ENCODE results near the gene BACH2. TPM values are rescaled to one million over a fixed set of nuclear protein-coding genes. Genes with fewer than 3 reads are reported as not detected.

The BACH2 gene
- total and polyA plus RNA-seq, 9 of the 15 experiments (the other 6 are each of a cell fraction or from before 2014, with no cell fraction given) = 0.06 to 3.1 (median 0.59) TPM

DNA sequence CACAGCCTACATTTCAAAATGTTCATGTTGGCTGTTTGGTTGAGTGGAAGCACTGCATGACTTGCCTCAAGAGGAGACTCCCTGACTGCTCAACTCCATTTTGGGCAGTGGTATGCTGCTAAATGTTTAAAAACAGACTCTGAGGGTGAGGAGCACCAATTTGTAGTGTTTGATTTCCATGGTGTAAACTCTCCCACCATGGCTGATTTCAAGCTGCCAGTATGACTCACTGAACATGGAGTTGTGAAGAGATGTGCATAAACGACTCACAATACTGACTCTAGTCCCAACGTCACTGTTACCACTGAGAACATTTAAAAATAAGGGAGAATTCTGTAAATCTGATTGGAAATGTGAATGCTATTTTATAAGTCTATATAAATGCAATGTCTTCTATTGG, 70.4 kb downstream of the BACH2 start:
- DNase-seq (ENCODE audit: extremely low read depth in 1 of 4, low spot score in 3 of 4) (no peak), ATAC-seq (no peak), FAIRE-seq (no peak)
- no peaks in the 10 kb centered on the region for H4K20me1 ChIP-seq (replicated peaks; ENCODE audit: control insufficient read depth, insufficient read depth, low read length)
- no peak overlapping the region for H3K4me2 ChIP-seq (ENCODE audit: insufficient read depth, low read length)
- H3K27ac ChIP-seq (ENCODE audit: extremely low read depth, low read depth, low read length) = no peak overlapping the region
- no peaks in the 10 kb centered on the region for H3K9me1 ChIP-seq (ENCODE audit: control insufficient read depth, insufficient read depth, low read length)
- H3K27me3 ChIP-seq (ENCODE audit: control insufficient read depth in 2 of 2, insufficient read depth in 2 of 2, low read length in 2 of 2) = peaks cover 2 to 16% of the 10 kb centered on the region in 2 experiments; a peak in 3 of 5 replicates
- 7% methylated on average over 2 of the region's 2 CpGs for WGBS (ENCODE audit: insufficient coverage, low coverage, missing lambda C conversion rate)
- in situ Hi-C loops (cut with MboI) = no loop called here
- no peak overlapping the region for H2AFZ ChIP-seq (ENCODE audit: low read depth, low read length)
- no peaks in the 10 kb centered on the region for H3K4me1 ChIP-seq (replicated peaks in 1 of 2; ENCODE audit: control insufficient read depth in 2 of 2, insufficient read depth in 2 of 2, low read length in 2 of 2)
- TF ChIP-seq, protein P1, sequence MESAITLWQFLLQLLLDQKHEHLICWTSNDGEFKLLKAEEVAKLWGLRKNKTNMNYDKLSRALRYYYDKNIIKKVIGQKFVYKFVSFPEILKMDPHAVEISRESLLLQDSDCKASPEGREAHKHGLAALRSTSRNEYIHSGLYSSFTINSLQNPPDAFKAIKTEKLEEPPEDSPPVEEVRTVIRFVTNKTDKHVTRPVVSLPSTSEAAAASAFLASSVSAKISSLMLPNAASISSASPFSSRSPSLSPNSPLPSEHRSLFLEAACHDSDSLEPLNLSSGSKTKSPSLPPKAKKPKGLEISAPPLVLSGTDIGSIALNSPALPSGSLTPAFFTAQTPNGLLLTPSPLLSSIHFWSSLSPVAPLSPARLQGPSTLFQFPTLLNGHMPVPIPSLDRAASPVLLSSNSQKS (CRISPR knock-in tag; IDR thresholded peaks at IDR 0.05) = no peak
- TF ChIP-seq, protein P2, sequence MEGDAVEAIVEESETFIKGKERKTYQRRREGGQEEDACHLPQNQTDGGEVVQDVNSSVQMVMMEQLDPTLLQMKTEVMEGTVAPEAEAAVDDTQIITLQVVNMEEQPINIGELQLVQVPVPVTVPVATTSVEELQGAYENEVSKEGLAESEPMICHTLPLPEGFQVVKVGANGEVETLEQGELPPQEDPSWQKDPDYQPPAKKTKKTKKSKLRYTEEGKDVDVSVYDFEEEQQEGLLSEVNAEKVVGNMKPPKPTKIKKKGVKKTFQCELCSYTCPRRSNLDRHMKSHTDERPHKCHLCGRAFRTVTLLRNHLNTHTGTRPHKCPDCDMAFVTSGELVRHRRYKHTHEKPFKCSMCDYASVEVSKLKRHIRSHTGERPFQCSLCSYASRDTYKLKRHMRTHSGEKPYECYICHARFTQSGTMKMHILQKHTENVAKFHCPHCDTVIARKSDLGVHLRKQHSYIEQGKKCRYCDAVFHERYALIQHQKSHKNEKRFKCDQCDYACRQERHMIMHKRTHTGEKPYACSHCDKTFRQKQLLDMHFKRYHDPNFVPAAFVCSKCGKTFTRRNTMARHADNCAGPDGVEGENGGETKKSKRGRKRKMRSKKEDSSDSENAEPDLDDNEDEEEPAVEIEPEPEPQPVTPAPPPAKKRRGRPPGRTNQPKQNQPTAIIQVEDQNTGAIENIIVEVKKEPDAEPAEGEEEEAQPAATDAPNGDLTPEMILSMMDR (IDR thresholded peaks at IDR 0.05 in 2 of 3, conservative IDR thresholded peaks at IDR 0.05 in 1 of 3; ENCODE audit: insufficient read depth in 2 of 3, low read depth in 1 of 3, low read length in 3 of 3) = no peak
- no peak for TF ChIP-seq POLR2H (tag; IDR thresholded peaks at IDR 0.05; ENCODE audit: low read depth)
- TF ChIP-seq ZNF24 (IDR thresholded peaks at IDR 0.05) = no peak
- TF ChIP-seq ELF1 (tag; IDR thresholded peaks at IDR 0.05) = no peak
- no peak for TF ChIP-seq ZNF830 (CRISPR knock-in tag; IDR thresholded peaks at IDR 0.05)
- no peak for TF ChIP-seq NCOA6 (IDR thresholded peaks at IDR 0.05)
- TF ChIP-seq ILK (tag; IDR thresholded peaks at IDR 0.05; ENCODE audit: borderline replicate concordance, low read depth) = no peak
- TF ChIP-seq, protein P3, sequence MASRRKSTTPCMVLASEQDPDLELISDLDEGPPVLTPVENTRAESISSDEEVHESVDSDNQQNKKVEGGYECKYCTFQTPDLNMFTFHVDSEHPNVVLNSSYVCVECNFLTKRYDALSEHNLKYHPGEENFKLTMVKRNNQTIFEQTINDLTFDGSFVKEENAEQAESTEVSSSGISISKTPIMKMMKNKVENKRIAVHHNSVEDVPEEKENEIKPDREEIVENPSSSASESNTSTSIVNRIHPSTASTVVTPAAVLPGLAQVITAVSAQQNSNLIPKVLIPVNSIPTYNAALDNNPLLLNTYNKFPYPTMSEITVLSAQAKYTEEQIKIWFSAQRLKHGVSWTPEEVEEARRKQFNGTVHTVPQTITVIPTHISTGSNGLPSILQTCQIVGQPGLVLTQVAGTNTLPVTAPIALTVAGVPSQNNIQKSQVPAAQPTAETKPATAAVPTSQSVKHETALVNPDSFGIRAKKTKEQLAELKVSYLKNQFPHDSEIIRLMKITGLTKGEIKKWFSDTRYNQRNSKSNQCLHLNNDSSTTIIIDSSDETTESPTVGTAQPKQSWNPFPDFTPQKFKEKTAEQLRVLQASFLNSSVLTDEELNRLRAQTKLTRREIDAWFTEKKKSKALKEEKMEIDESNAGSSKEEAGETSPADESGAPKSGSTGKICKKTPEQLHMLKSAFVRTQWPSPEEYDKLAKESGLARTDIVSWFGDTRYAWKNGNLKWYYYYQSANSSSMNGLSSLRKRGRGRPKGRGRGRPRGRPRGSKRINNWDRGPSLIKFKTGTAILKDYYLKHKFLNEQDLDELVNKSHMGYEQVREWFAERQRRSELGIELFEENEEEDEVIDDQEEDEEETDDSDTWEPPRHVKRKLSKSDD (conservative IDR thresholded peaks at IDR 0.05; ENCODE audit: low read length) = no peak
- TF ChIP-seq NR1H2 (CRISPR knock-in tag; IDR thresholded peaks at IDR 0.05) = no peak
- TF ChIP-seq POLR2G (IDR thresholded peaks at IDR 0.05; ENCODE audit: low read depth, low read length) = no peak
- TF ChIP-seq, protein P4, sequence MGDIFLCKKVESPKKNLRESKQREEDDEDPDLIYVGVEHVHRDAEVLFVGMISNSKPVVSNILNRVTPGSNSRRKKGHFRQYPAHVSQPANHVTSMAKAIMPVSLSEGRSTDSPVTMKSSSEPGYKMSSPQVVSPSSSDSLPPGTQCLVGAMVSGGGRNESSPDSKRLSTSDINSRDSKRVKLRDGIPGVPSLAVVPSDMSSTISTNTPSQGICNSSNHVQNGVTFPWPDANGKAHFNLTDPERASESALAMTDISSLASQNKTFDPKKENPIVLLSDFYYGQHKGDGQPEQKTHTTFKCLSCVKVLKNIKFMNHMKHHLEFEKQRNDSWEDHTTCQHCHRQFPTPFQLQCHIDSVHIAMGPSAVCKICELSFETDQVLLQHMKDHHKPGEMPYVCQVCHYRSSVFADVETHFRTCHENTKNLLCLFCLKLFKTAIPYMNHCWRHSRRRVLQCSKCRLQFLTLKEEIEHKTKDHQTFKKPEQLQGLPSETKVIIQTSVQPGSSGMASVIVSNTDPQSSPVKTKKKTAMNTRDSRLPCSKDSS (IDR thresholded peaks at IDR 0.05; ENCODE audit: low read depth, partially characterized antibody) = no peak
- no peak for TF ChIP-seq SMC3 (conservative IDR thresholded peaks at IDR 0.05; ENCODE audit: insufficient read depth, low read depth, low read length)
- TF ChIP-seq U2AF1 (optimal IDR thresholded peaks at IDR 0.05; ENCODE audit: low read depth, low read length) = no peak
- intact Hi-C loops (cut with micrococcal nuclease) = no loop called here
- no TSS peak for BruUV-seq (replicated peaks)
- no peak overlapping the region for H3K4me3 ChIP-seq
- no peaks in the 10 kb centered on the region; the same call in 1 of the 2 replicates for H3K9me3 ChIP-seq (replicated peaks; ENCODE audit: control insufficient read depth, insufficient read depth, low read depth, low read length)
- no peak overlapping the region for H3K9ac ChIP-seq (ENCODE audit: insufficient read depth in 1 of 2, low read depth in 2 of 2, low read length in 2 of 2)
- ChIA-PET CTCF (ENCODE audit: low intra/inter-chr PET ratio) (no interaction called here), POLR2A (interaction anchor here (0.8 kb wide), 1 partner anchor 9 kb away, joined by 3 read pairs; no protein-coding TSS in a partner anchor)
- no peaks in the 10 kb centered on the region for H3K79me2 ChIP-seq (ENCODE audit: control insufficient read depth, insufficient read depth, low read length)
- no peaks in the 10 kb centered on the region for H3K36me3 ChIP-seq (ENCODE audit: control insufficient read depth, insufficient read depth, low read length)

Measured in K562 (cell line).